ENCODE results near the gene AMOT.

Gene AMOT

GRCh38 chrX:112736310-112736709, 104.3 kb downstream of the AMOT start:
- DNase-seq: no peak

- no peak for DNase-seq
Measured at GRCh38 chrX:112735147-112735546, 105.5 kb downstream of the AMOT start.

DNA sequence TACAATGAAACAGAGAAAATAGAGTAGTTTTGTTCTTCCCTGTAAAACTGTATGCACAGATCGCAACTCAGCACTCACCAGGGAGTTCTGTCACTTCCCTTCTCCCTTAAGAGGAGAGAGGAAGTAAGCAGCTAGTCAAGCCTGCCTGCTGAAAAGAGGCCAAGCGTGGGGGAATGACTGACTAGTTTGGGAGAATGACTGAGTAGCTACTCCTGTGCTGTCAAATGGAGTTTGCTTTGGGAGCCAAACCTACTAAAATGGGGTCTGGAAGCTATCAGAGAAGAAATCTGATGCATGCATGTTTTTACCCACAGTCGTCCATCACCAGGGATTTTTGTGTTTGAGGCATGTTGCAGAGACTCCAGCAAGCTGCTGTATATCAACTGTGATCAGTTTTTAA, 106.3 kb downstream of the AMOT start:
- no peak for DNase-seq

- DNase-seq: no peak
Measured at GRCh38 chrX:112731793-112732192, 108.8 kb downstream of the AMOT start.
